IMR-90 (cell line): ENCODE measurements around the gene SKAP1. TPM values are rescaled to one million over a fixed set of nuclear protein-coding genes. Genes with fewer than 3 reads are reported as not detected.

Source experiments
- ATAC-seq: fragments of 200-7000 bp; cut with Tn5 transposase; 2 replicates; pipeline ENCODE4 v1.9.1; 2020; ENCODE audit warnings: low read depth, mild to moderate bottlenecking, moderate library complexity
- BruUV-seq: library from RNA; stranded (reverse); fragments of 400-500 nt; replicated peaks from 2 replicates; lab custom pipeline; 2021; lab: Mats Ljungman, UMichigan
- CTCF ChIA-PET: fragments of 300-600 bp; formaldehyde crosslinking; extraction: SDS; loops from one replicate; lab custom pipeline; 2021; ENCODE audit warnings: antibody characterized with exemption; lab: Yijun Ruan, JAX
- POLR2A ChIA-PET: fragments of 300-600 bp; sonication (Branson Sonifier 250); formaldehyde crosslinking; loops from one replicate; lab custom pipeline; 2022; ENCODE audit warnings: antibody characterized with exemption; ENCODE audit not compliant: unreplicated experiment; lab: Charles Lee
- DNase-seq: peaks from one replicate; pipeline ENCODE4 v3.0.0; 2013
- H2AFZ ChIP-seq: replicated peaks from 2 replicates; pipeline ENCODE3; 2013; ENCODE audit warnings: low read length, mild to moderate bottlenecking; ENCODE audit not compliant: poor library complexity
- H2AK5ac ChIP-seq: 2 replicates; pipeline ENCODE4 v1.6.1; 2013; ENCODE audit warnings: low read depth, low read length, inconsistent platforms
- H2AK9ac ChIP-seq: replicated peaks from 2 replicates; pipeline ENCODE3; 2013; ENCODE audit warnings: mild to moderate bottlenecking, low read depth, low read length, moderate library complexity; ENCODE audit not compliant: poor library complexity
- H2BK120ac ChIP-seq: 2 replicates; pipeline ENCODE4 v1.6.1; 2013; ENCODE audit warnings: low read depth, low read length, inconsistent platforms
- H2BK15ac ChIP-seq: 3 replicates; pipeline ENCODE4 v1.6.1; 2013; ENCODE audit warnings: low read depth, low read length, inconsistent platforms
- H2BK20ac ChIP-seq: 2 replicates; pipeline ENCODE4 v1.6.1; 2013; ENCODE audit warnings: low read depth, mild to moderate bottlenecking, inconsistent platforms, low read length, moderate library complexity
- H2BK5ac ChIP-seq: 2 replicates; pipeline ENCODE4 v1.6.1; 2013; ENCODE audit warnings: mild to moderate bottlenecking, low read depth, low read length, inconsistent platforms; ENCODE audit not compliant: poor library complexity, severe bottlenecking
- H3K14ac ChIP-seq: replicated peaks from 2 replicates; pipeline ENCODE4 v1.6.1; 2013; ENCODE audit warnings: low read depth, low read length, inconsistent platforms
- H3K18ac ChIP-seq: 2 replicates; pipeline ENCODE4 v1.6.1; 2013; ENCODE audit warnings: low read depth, low read length, control low read depth
- H3K23ac ChIP-seq: 2 replicates; pipeline ENCODE4 v1.6.1; 2013; ENCODE audit warnings: low read depth, low read length, inconsistent platforms
- H3K27ac ChIP-seq: 2 replicates; pipeline ENCODE4 v1.5.1; 2013; ENCODE audit warnings: mild to moderate bottlenecking, control low read depth, low read length; ENCODE audit not compliant: insufficient read depth
- H3K27me3 ChIP-seq: 2 replicates; pipeline ENCODE4 v1.6.1; 2013; ENCODE audit warnings: low read length; ENCODE audit not compliant: control insufficient read depth, insufficient read depth
- H3K36me3 ChIP-seq: 2 replicates; pipeline ENCODE4 v1.6.1; 2013; ENCODE audit warnings: low read length, mixed read lengths; ENCODE audit not compliant: control insufficient read depth, insufficient read depth
- H3K4ac ChIP-seq: 2 replicates; pipeline ENCODE4 v1.6.1; 2013; ENCODE audit warnings: low read depth, low read length, inconsistent platforms
- H3K4me1 ChIP-seq: 2 replicates; pipeline ENCODE4 v1.6.1; 2013; ENCODE audit warnings: low read length, mixed read lengths; ENCODE audit not compliant: control insufficient read depth, insufficient read depth
- H3K4me2 ChIP-seq: 2 replicates; pipeline ENCODE4 v1.6.1; 2013; ENCODE audit warnings: low read depth, mild to moderate bottlenecking, control low read depth, low read length, moderate library complexity
- H3K4me3 ChIP-seq: 2 replicates; pipeline ENCODE4 v1.5.1; 2013; ENCODE audit warnings: low read depth, mild to moderate bottlenecking, control low read depth, low read length, moderate library complexity; ENCODE audit not compliant: insufficient read depth
- H3K56ac ChIP-seq: 2 replicates; pipeline ENCODE4 v1.6.1; 2013; ENCODE audit warnings: low read length, inconsistent platforms; ENCODE audit not compliant: insufficient read depth; ENCODE audit errors: extremely low read depth
- H3K79me1 ChIP-seq, 2 experiments: 2 replicates each; pipeline ENCODE4 v1.6.1; 2013; ENCODE audit warnings: low read length in 2 of 2, inconsistent platforms in 1 of 2, low read depth in 1 of 2
- H3K9ac ChIP-seq: 2 replicates; pipeline ENCODE4 v1.6.1; 2013; ENCODE audit warnings: low read depth, low read length, control low read depth
- H3K9me1 ChIP-seq: 2 replicates; pipeline ENCODE4 v1.6.1; 2013; ENCODE audit warnings: low read length, inconsistent platforms; ENCODE audit not compliant: insufficient read depth
- H3K9me3 ChIP-seq: 2 replicates; pipeline ENCODE4 v1.6.1; 2013; ENCODE audit warnings: low read length; ENCODE audit not compliant: control insufficient read depth, insufficient read depth
- H4K20me1 ChIP-seq: 2 replicates; pipeline ENCODE4 v1.6.1; 2013; ENCODE audit warnings: low read length, inconsistent platforms; ENCODE audit not compliant: insufficient read depth
- H4K5ac ChIP-seq: 2 replicates; pipeline ENCODE4 v1.6.1; 2013; ENCODE audit warnings: mild to moderate bottlenecking, low read depth, low read length, control low read depth
- H4K8ac ChIP-seq, 2 experiments: 2 replicates each; pipeline ENCODE4 v1.6.1; 2013; ENCODE audit warnings: low read depth in 2 of 2, low read length in 2 of 2, control low read depth in 1 of 2, inconsistent platforms in 1 of 2
- H4K91ac ChIP-seq: 2 replicates; pipeline ENCODE4 v1.6.1; 2013; ENCODE audit warnings: low read depth, low read length, inconsistent platforms; ENCODE audit not compliant: insufficient read depth
- BHLHE40 ChIP-seq: fragments of 150-350 bp; IDR thresholded peaks from 2 replicates; pipeline ENCODE4 v1.6.1; 2016; ENCODE audit warnings: mild to moderate bottlenecking, low read depth, low read length
- CHD1 ChIP-seq: IDR thresholded peaks from 2 replicates; pipeline ENCODE4 v1.6.1; 2012; ENCODE audit warnings: low read depth, low read length, improper control_type of control experiment
- FOS ChIP-seq: fragments of 150-350 bp; IDR thresholded peaks from 2 replicates; pipeline ENCODE4 v1.6.1; 2016; ENCODE audit warnings: low read depth, low read length
- MAFK ChIP-seq: IDR thresholded peaks from 2 replicates; pipeline ENCODE4 v1.6.1; 2012; ENCODE audit warnings: low read depth, low read length, improper control_type of control experiment
- POLR2A ChIP-seq: IDR thresholded peaks from 2 replicates; pipeline ENCODE4 v1.6.1; 2012; ENCODE audit warnings: mild to moderate bottlenecking, low read depth, low read length
- RCOR1 ChIP-seq: IDR thresholded peaks from 2 replicates; pipeline ENCODE4 v1.6.1; 2012; ENCODE audit warnings: mild to moderate bottlenecking, low read length, improper control_type of control experiment; ENCODE audit not compliant: insufficient replicate concordance
- SMC3 ChIP-seq: fragments of 150-350 bp; IDR thresholded peaks from 2 replicates; pipeline ENCODE4 v1.6.1; 2016; ENCODE audit warnings: low read depth, mild to moderate bottlenecking, antibody characterized with exemption, low read length, moderate library complexity
- WGBS, 2 experiments: methylation state at CpG; one replicate each; pipeline versions ENCODE4 v1.1.5 to v1.1.7; 2013; ENCODE audit warnings: missing lambda C conversion rate in 2 of 2; ENCODE audit not compliant: insufficient read length in 1 of 2; ENCODE audit errors: extremely low coverage in 2 of 2; 5-methylcytosine and 5-hydroxymethylcytosine counted together
- dilution Hi-C: fragments of 300-500 bp; cut with HindIII; formaldehyde crosslinking; loops from one replicate; pipeline ENCODE4 v1.14.3; 2018; ENCODE audit warnings: low sequenced_read_pairs; ENCODE audit not compliant: unreplicated experiment
- in situ Hi-C: fragments of 300-500 bp; cut with MboI; formaldehyde crosslinking; loops from 3 replicates; pipeline ENCODE4 v1.14.3; 2019; ENCODE audit warnings: low sequenced_read_pairs, inconsistent platforms, mixed read lengths
- intact Hi-C: fragments of 100-400 bp; cut with micrococcal nuclease; formaldehyde crosslinking; loops from 2 replicates; pipeline ENCODE4 v1.10.0; 2022
- polyA plus RNA-seq, 3 experiments: library from polyadenylated mRNA; depleted of rRNA; stranded (reverse); fragments of >200 nt; gene quantifications; 2 replicates each; pipeline ENCODE4 v1.2.3, GENCODE V29; 2012; ENCODE audit warnings: low replicate concordance in 1 of 3
- total RNA-seq: library from RNA; depleted of rRNA; stranded (reverse); fragments of >200 nt; gene quantifications from 2 replicates; pipeline ENCODE4 v1.2.3, GENCODE V29; 2012
- TF ChIP-seq, protein P1 (sequence below): fragments of 150-350 bp; IDR thresholded peaks from 2 replicates; pipeline ENCODE4 v1.6.1; 2016; ENCODE audit warnings: low read depth, mild to moderate bottlenecking, low read length, moderate library complexity, borderline replicate concordance
- TF ChIP-seq, protein P2 (sequence below): fragments of 150-350 bp; IDR thresholded peaks from 2 replicates; pipeline ENCODE4 v1.6.1; 2017; ENCODE audit warnings: mild to moderate bottlenecking, antibody characterized with exemption, low read length, low read depth

The SKAP1 gene
- total and polyA plus RNA-seq, 2 of the 4 experiments (the other 2 are of a cell fraction) = not detected

DNA sequence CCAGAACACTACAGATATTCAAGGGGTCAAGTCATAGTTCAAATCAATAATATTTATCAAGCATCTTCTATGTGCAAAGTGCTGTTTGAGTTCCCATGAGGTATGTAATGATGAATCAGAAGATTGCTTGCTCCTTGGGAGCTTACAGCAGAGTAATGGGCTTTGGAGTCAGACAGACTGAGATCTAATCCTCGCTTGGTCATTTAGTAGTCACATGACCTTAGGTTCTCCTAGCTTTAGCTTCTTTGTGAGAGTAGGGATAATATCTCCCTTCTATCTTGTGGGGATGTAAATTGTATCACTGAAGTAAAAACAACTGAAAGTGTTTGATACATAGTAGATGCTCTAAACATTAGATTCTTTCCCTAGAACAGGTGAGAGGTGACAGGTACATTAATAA, 292.4 kb downstream of the SKAP1 start:
- H3K4me3 ChIP-seq = no peak overlapping the region
- dilution Hi-C loops = no loop called here
- no peak overlapping the region for H3K18ac ChIP-seq
- POLR2A ChIA-PET = no interaction called here
- no peaks in the 10 kb centered on the region for H3K9me3 ChIP-seq
- H3K27me3 ChIP-seq = peaks cover 44% of the 10 kb centered on the region
- H2AK5ac ChIP-seq = no peak overlapping the region
- H3K36me3 ChIP-seq = no peaks in the 10 kb centered on the region
- H4K20me1 ChIP-seq = no peaks in the 10 kb centered on the region
- no peak overlapping the region for H2AFZ ChIP-seq
- H3K56ac ChIP-seq = no peak overlapping the region
- WGBS, 2 experiments = no CpG with 5 or more reads among the region's 1 CpG
- H4K91ac ChIP-seq = no peak overlapping the region
- no peak overlapping the region for H2BK120ac ChIP-seq
- DNase-seq = no peak
- H3K23ac ChIP-seq = no peak overlapping the region
- H3K9ac ChIP-seq = no peak overlapping the region
- H2BK15ac ChIP-seq = no peak overlapping the region
- no peak overlapping the region for H2AK9ac ChIP-seq
- no peak overlapping the region for H3K4ac ChIP-seq
- no peaks in the 10 kb centered on the region for H3K79me1 ChIP-seq
- intact Hi-C loops = no loop called here
- H2BK20ac ChIP-seq = no peak overlapping the region
- CTCF ChIA-PET = interaction anchor here (0.6 kb wide), 1 partner anchor 964 kb away, joined by 3 read pairs; no protein-coding TSS in a partner anchor
- ATAC-seq = no peak
- H3K4me1 ChIP-seq = no peaks in the 10 kb centered on the region
- H4K8ac ChIP-seq = no peak overlapping the region
- no peaks in the 10 kb centered on the region for H3K9me1 ChIP-seq
- H4K5ac ChIP-seq = no peak overlapping the region
- no peak overlapping the region for H2BK5ac ChIP-seq
- BruUV-seq = no TSS peak
- no peak overlapping the region for H3K14ac ChIP-seq
- TF ChIP-seq CHD1 (no peak), FOS (no peak), MAFK (no peak), BHLHE40 (no peak), SMC3 (no peak), RCOR1 (no peak), POLR2A (no peak)
- TF ChIP-seq, protein P1, sequence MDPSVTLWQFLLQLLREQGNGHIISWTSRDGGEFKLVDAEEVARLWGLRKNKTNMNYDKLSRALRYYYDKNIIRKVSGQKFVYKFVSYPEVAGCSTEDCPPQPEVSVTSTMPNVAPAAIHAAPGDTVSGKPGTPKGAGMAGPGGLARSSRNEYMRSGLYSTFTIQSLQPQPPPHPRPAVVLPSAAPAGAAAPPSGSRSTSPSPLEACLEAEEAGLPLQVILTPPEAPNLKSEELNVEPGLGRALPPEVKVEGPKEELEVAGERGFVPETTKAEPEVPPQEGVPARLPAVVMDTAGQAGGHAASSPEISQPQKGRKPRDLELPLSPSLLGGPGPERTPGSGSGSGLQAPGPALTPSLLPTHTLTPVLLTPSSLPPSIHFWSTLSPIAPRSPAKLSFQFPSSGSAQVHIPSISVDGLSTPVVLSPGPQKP = no peak
- TF ChIP-seq, protein P2, sequence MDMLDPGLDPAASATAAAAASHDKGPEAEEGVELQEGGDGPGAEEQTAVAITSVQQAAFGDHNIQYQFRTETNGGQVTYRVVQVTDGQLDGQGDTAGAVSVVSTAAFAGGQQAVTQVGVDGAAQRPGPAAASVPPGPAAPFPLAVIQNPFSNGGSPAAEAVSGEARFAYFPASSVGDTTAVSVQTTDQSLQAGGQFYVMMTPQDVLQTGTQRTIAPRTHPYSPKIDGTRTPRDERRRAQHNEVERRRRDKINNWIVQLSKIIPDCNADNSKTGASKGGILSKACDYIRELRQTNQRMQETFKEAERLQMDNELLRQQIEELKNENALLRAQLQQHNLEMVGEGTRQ = no peak
- in situ Hi-C loops = no loop called here
- H3K27ac ChIP-seq = no peak overlapping the region
- no peak overlapping the region for H3K4me2 ChIP-seq
